Liver (tissue), 3 donors: Measurements from ENCODE around the gene AXIN2.

Experiments used
- GABPA ChIP-seq, 2 donors: IDR thresholded peaks in 1 of 2; conservative IDR thresholded peaks in 1 of 2; 2 replicates each; pipeline ENCODE4 v1.6.1; 2016; ENCODE audit warnings: antibody characterized with exemption in 2 of 2, mild to moderate bottlenecking in 1 of 2, moderate library complexity in 1 of 2
- HNF4A ChIP-seq, 2 donors: conservative IDR thresholded peaks; 2 replicates each; pipeline ENCODE4 v1.6.1; 2016; ENCODE audit warnings: antibody characterized with exemption in 2 of 2, mild to moderate bottlenecking in 2 of 2
- JUND ChIP-seq, 2 donors: IDR thresholded peaks; 2 replicates each; pipeline ENCODE4 v1.6.1; 2016; ENCODE audit warnings: antibody characterized with exemption in 2 of 2
- RXRA ChIP-seq, 2 donors: IDR thresholded peaks; 2 replicates each; pipeline ENCODE4 v1.6.1; 2017 to 2018; ENCODE audit warnings: antibody characterized with exemption in 2 of 2, mild to moderate bottlenecking in 1 of 2
- TAF1 ChIP-seq: conservative IDR thresholded peaks from 2 replicates; pipeline ENCODE4 v1.6.1; 2016; ENCODE audit warnings: antibody characterized with exemption, mild to moderate bottlenecking
- YY1 ChIP-seq: IDR thresholded peaks from 2 replicates; pipeline ENCODE4 v1.6.1; 2016; ENCODE audit warnings: antibody characterized with exemption, mild to moderate bottlenecking
- TF ChIP-seq, protein P1 (sequence below): fragments of 150-350 bp; IDR thresholded peaks from 2 replicates; pipeline ENCODE4 v1.5.1; 2017; ENCODE audit warnings: improper control_type of control experiment, low read depth, low read length; ENCODE audit not compliant: missing input control
- TF ChIP-seq, protein P2 (sequence below): IDR thresholded peaks from 2 replicates; pipeline ENCODE4 v1.6.1; 2016; ENCODE audit warnings: antibody characterized with exemption, mild to moderate bottlenecking
- donor health status: healthy.
- donor health status: healthy.

DNA sequence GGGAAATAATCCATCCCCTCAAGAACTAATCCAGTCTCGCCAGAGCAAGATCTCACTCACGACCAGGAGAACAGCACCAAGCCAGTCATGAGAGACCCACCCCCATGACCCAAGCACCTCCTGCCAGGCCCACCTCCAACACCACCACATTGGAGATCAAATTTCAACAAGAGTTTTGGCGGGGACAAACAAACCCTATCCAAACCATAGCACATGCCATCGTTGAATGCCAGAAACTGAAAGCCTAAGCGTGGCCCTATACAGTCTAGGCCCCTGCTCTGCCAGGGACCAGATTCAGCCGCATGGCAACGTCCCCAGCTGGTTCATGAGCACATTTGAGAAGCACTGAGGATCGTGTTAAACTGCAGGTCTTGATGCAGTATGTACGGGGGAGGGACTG lies 57.3 kb downstream of the AXIN2 start:
- TF ChIP-seq JUND (IDR thresholded peaks at IDR 0.05) (no peak), YY1 (no peak), TAF1 (no peak), RXRA (IDR thresholded peaks at IDR 0.05) (no peak), HNF4A (conservative IDR thresholded peaks at IDR 0.05) (no peak), GABPA (IDR thresholded peaks at IDR 0.05 in 1 of 2, conservative IDR thresholded peaks at IDR 0.05 in 1 of 2) (no peak)
- TF ChIP-seq, protein P1, sequence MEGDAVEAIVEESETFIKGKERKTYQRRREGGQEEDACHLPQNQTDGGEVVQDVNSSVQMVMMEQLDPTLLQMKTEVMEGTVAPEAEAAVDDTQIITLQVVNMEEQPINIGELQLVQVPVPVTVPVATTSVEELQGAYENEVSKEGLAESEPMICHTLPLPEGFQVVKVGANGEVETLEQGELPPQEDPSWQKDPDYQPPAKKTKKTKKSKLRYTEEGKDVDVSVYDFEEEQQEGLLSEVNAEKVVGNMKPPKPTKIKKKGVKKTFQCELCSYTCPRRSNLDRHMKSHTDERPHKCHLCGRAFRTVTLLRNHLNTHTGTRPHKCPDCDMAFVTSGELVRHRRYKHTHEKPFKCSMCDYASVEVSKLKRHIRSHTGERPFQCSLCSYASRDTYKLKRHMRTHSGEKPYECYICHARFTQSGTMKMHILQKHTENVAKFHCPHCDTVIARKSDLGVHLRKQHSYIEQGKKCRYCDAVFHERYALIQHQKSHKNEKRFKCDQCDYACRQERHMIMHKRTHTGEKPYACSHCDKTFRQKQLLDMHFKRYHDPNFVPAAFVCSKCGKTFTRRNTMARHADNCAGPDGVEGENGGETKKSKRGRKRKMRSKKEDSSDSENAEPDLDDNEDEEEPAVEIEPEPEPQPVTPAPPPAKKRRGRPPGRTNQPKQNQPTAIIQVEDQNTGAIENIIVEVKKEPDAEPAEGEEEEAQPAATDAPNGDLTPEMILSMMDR = no peak
- TF ChIP-seq, protein P2, sequence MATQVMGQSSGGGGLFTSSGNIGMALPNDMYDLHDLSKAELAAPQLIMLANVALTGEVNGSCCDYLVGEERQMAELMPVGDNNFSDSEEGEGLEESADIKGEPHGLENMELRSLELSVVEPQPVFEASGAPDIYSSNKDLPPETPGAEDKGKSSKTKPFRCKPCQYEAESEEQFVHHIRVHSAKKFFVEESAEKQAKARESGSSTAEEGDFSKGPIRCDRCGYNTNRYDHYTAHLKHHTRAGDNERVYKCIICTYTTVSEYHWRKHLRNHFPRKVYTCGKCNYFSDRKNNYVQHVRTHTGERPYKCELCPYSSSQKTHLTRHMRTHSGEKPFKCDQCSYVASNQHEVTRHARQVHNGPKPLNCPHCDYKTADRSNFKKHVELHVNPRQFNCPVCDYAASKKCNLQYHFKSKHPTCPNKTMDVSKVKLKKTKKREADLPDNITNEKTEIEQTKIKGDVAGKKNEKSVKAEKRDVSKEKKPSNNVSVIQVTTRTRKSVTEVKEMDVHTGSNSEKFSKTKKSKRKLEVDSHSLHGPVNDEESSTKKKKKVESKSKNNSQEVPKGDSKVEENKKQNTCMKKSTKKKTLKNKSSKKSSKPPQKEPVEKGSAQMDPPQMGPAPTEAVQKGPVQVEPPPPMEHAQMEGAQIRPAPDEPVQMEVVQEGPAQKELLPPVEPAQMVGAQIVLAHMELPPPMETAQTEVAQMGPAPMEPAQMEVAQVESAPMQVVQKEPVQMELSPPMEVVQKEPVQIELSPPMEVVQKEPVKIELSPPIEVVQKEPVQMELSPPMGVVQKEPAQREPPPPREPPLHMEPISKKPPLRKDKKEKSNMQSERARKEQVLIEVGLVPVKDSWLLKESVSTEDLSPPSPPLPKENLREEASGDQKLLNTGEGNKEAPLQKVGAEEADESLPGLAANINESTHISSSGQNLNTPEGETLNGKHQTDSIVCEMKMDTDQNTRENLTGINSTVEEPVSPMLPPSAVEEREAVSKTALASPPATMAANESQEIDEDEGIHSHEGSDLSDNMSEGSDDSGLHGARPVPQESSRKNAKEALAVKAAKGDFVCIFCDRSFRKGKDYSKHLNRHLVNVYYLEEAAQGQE = no peak
